ENCODE results near the gene LYVE1.

DNA sequence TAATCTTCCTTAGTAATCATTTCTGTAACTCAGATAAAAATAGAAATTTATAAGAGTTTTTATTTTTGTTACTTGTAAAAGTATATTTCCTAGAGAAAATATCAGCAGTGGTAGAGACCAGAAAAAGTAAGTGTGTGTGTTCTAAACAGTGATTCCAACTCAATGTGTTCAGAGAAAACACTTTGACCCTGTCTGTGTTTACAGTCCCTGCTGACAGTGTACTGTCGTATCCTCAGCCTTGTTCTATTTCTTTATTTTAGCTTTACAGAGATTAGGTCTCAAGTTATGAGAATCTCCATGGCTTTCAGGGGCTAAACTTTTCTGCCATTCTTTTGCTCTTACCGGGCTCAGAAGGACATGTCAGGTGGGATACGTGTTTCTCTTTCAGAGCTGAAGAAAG lies 10.2 kb downstream of the LYVE1 start:
- TF ChIP-seq, protein P1, sequence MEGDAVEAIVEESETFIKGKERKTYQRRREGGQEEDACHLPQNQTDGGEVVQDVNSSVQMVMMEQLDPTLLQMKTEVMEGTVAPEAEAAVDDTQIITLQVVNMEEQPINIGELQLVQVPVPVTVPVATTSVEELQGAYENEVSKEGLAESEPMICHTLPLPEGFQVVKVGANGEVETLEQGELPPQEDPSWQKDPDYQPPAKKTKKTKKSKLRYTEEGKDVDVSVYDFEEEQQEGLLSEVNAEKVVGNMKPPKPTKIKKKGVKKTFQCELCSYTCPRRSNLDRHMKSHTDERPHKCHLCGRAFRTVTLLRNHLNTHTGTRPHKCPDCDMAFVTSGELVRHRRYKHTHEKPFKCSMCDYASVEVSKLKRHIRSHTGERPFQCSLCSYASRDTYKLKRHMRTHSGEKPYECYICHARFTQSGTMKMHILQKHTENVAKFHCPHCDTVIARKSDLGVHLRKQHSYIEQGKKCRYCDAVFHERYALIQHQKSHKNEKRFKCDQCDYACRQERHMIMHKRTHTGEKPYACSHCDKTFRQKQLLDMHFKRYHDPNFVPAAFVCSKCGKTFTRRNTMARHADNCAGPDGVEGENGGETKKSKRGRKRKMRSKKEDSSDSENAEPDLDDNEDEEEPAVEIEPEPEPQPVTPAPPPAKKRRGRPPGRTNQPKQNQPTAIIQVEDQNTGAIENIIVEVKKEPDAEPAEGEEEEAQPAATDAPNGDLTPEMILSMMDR (IDR thresholded peaks at IDR 0.05) = no peak
- no peak for TF ChIP-seq POLR2A (IDR thresholded peaks at IDR 0.05)
